GM23338 (cell line): Measurements from ENCODE around the gene CTRB2. TPM values are rescaled to one million over a fixed set of nuclear protein-coding genes. Genes with fewer than 3 reads are reported as not detected.

Experiments
- ATAC-seq: fragments of 200-7000 bp; cut with Tn5 transposase; 3 replicates; pipeline ENCODE4 v1.9.1; 2020
- DNase-seq: peaks from one replicate; pipeline ENCODE4 v3.0.0-alpha.2; 2015; ENCODE audit warnings: low spot score
- H2AFZ ChIP-seq: fragments of 200-600 bp; sonication (generic); 2 replicates; pipeline ENCODE4 v1.8.0; 2016; ENCODE audit warnings: antibody characterized with exemption, mild to moderate bottlenecking, moderate library complexity
- H3F3A ChIP-seq: fragments of 200-600 bp; sonication (generic); replicated peaks from 2 replicates; pipeline ENCODE4 v1.8.0; 2017; ENCODE audit warnings: antibody characterized with exemption, mixed run types, low read depth
- H3K27ac ChIP-seq: fragments of 200-600 bp; sonication (generic); 2 replicates; pipeline ENCODE4 v1.6.1; 2016; ENCODE audit warnings: low read depth
- H3K27me3 ChIP-seq: fragments of 200-600 bp; sonication (generic); 2 replicates; pipeline ENCODE4 v1.8.0; 2016; ENCODE audit warnings: mild to moderate bottlenecking, mixed run types, moderate library complexity; ENCODE audit not compliant: insufficient read depth
- H3K36me3 ChIP-seq: fragments of 200-600 bp; sonication (generic); 2 replicates; pipeline ENCODE4 v1.8.0; 2016; ENCODE audit warnings: mild to moderate bottlenecking; ENCODE audit not compliant: insufficient read depth
- H3K4me1 ChIP-seq: fragments of 200-600 bp; sonication (generic); 2 replicates; pipeline ENCODE4 v1.8.0; 2016; ENCODE audit warnings: mild to moderate bottlenecking, moderate library complexity; ENCODE audit not compliant: insufficient read depth
- H3K4me2 ChIP-seq: fragments of 200-600 bp; sonication (generic); 2 replicates; pipeline ENCODE4 v1.7.1; 2017; ENCODE audit warnings: mixed run types
- H3K4me3 ChIP-seq: fragments of 200-600 bp; sonication (generic); 2 replicates; pipeline ENCODE4 v1.6.1; 2016; ENCODE audit warnings: mixed run types
- H3K79me2 ChIP-seq: fragments of 200-600 bp; sonication (generic); replicated peaks from 2 replicates; pipeline ENCODE4 v1.8.0; 2017; ENCODE audit warnings: mild to moderate bottlenecking; ENCODE audit not compliant: insufficient read depth
- H3K9me2 ChIP-seq: fragments of 200-600 bp; sonication (generic); 2 replicates; pipeline ENCODE4 v1.8.0; 2017; ENCODE audit not compliant: insufficient read depth
- H4K20me1 ChIP-seq: fragments of 200-600 bp; sonication (generic); replicated peaks from 2 replicates; pipeline ENCODE4 v1.8.0; 2017; ENCODE audit warnings: mild to moderate bottlenecking; ENCODE audit not compliant: insufficient read depth
- H3K27ac Mint-ChIP-seq: 2 replicates; pipeline ENCODE4 v1.8.0; 2020; ENCODE audit warnings: inconsistent platforms, mild to moderate bottlenecking, moderate library complexity, mixed read lengths
- H3K27me3 Mint-ChIP-seq: 3 replicates; pipeline ENCODE4 v1.8.0; 2022; ENCODE audit warnings: low read depth, mild to moderate bottlenecking, moderate library complexity, mixed read lengths, inconsistent platforms; ENCODE audit not compliant: insufficient read depth, poor library complexity
- H3K36me3 Mint-ChIP-seq: 3 replicates; pipeline ENCODE4 v1.8.0; 2021; ENCODE audit warnings: low read depth, mild to moderate bottlenecking, inconsistent platforms, moderate library complexity, mixed read lengths
- H3K4me1 Mint-ChIP-seq: 3 replicates; pipeline ENCODE4 v1.8.0; 2020; ENCODE audit warnings: mild to moderate bottlenecking, inconsistent platforms, mixed read lengths
- H3K4me3 Mint-ChIP-seq: 3 replicates; pipeline ENCODE4 v1.8.0; 2021; ENCODE audit warnings: moderate library complexity, mild to moderate bottlenecking, inconsistent platforms, mixed read lengths
- H3K9me3 Mint-ChIP-seq: 3 replicates; pipeline ENCODE4 v1.8.0; 2020; ENCODE audit warnings: moderate library complexity, mild to moderate bottlenecking, inconsistent platforms, mixed read lengths
- CREB1 ChIP-seq: fragments of 250-450 bp; sonication (Bioruptor Pico); IDR thresholded peaks from 2 replicates; pipeline ENCODE4 v1.5.0; 2020; ENCODE audit warnings: low read depth, mild to moderate bottlenecking, moderate library complexity
- CTCF ChIP-seq, 2 experiments: fragments of 200-600 bp in 1 of 2; sonication (generic) in 1 of 2; conservative IDR thresholded peaks; 2 replicates each; pipeline versions ENCODE4 v1.5.1 to v1.6.1; 2016 to 2017; ENCODE audit warnings: antibody characterized with exemption in 2 of 2, low read depth in 2 of 2, mild to moderate bottlenecking in 2 of 2, moderate library complexity in 1 of 2
- EZH2 ChIP-seq: fragments of 200-600 bp; sonication (generic); IDR thresholded peaks from one replicate; pipeline ENCODE4 v1.8.0; 2017; ENCODE audit warnings: antibody characterized with exemption, mild to moderate bottlenecking, low read depth; ENCODE audit not compliant: unreplicated experiment
- EZH2phosphoT487 ChIP-seq: fragments of 200-600 bp; sonication (generic); IDR thresholded peaks from one replicate; pipeline ENCODE4 v1.8.1; 2018; ENCODE audit warnings: antibody characterized with exemption; ENCODE audit not compliant: unreplicated experiment
- JUNB ChIP-seq: IDR thresholded peaks from one replicate; pipeline ENCODE4 v1.6.1; 2016; ENCODE audit warnings: antibody characterized with exemption; ENCODE audit not compliant: unreplicated experiment
- NANOG ChIP-seq: IDR thresholded peaks from 2 replicates; pipeline ENCODE4 v1.6.1; 2016; ENCODE audit warnings: antibody characterized with exemption, borderline replicate concordance
- STAT1 ChIP-seq: IDR thresholded peaks from one replicate; pipeline ENCODE4 v1.6.1; 2016; ENCODE audit warnings: antibody characterized with exemption; ENCODE audit not compliant: unreplicated experiment
- ZNF331 ChIP-seq: fragments of 250-450 bp; sonication (Bioruptor Pico); IDR thresholded peaks from 2 replicates; pipeline ENCODE4 v1.5.0; 2020; ENCODE audit warnings: low read depth, mild to moderate bottlenecking, moderate library complexity
- ZNF462 ChIP-seq: fragments of 250-450 bp; sonication (Bioruptor Pico); IDR thresholded peaks from 2 replicates; pipeline ENCODE4 v1.5.0; 2020; ENCODE audit warnings: mild to moderate bottlenecking, moderate library complexity
- polyA plus RNA-seq: library from polyadenylated mRNA; unstranded; fragments of >200 nt; fragmentation: Nextera tagmentation; extraction: Ambion mirVana; gene quantifications from 2 replicates; pipeline ENCODE4 v1.2.1, GENCODE V29; 2016
- total RNA-seq: library from RNA; depleted of rRNA; stranded (reverse); fragments of >200 nt; shearing (Covaris generic); gene quantifications from 2 replicates; pipeline ENCODE4 v1.2.3, GENCODE V29; 2014
- TF ChIP-seq, protein P1 (sequence below): IDR thresholded peaks from one replicate; pipeline ENCODE4 v1.6.1; 2018; ENCODE audit warnings: antibody characterized with exemption; ENCODE audit not compliant: unreplicated experiment

CTRB2 gene
- total and polyA plus RNA-seq, 2 experiments from 2014 or later = not detected

- Histone ChIP-seq H3K9me2 (no peaks in the 10 kb centered on the region), H3F3A (peaks cover 36% of the 10 kb centered on the region), H3K27me3 (no peaks in the 10 kb centered on the region), H4K20me1 (peaks cover 14% of the 10 kb centered on the region; the same call in 1 of the 2 replicates), H3K4me3 (no peak overlapping the region), H3K4me1 (no peaks in the 10 kb centered on the region), H2AFZ (no peak overlapping the region), H3K27ac (peak overlapping the region; percentile 36; the same call in 1 of the 2 replicates), H3K4me2 (no peak overlapping the region), H3K36me3 (peaks cover 30% of the 10 kb centered on the region; the same call in 1 of the 2 replicates), H3K79me2 (peaks cover 13% of the 10 kb centered on the region)
- TF ChIP-seq, protein P1, sequence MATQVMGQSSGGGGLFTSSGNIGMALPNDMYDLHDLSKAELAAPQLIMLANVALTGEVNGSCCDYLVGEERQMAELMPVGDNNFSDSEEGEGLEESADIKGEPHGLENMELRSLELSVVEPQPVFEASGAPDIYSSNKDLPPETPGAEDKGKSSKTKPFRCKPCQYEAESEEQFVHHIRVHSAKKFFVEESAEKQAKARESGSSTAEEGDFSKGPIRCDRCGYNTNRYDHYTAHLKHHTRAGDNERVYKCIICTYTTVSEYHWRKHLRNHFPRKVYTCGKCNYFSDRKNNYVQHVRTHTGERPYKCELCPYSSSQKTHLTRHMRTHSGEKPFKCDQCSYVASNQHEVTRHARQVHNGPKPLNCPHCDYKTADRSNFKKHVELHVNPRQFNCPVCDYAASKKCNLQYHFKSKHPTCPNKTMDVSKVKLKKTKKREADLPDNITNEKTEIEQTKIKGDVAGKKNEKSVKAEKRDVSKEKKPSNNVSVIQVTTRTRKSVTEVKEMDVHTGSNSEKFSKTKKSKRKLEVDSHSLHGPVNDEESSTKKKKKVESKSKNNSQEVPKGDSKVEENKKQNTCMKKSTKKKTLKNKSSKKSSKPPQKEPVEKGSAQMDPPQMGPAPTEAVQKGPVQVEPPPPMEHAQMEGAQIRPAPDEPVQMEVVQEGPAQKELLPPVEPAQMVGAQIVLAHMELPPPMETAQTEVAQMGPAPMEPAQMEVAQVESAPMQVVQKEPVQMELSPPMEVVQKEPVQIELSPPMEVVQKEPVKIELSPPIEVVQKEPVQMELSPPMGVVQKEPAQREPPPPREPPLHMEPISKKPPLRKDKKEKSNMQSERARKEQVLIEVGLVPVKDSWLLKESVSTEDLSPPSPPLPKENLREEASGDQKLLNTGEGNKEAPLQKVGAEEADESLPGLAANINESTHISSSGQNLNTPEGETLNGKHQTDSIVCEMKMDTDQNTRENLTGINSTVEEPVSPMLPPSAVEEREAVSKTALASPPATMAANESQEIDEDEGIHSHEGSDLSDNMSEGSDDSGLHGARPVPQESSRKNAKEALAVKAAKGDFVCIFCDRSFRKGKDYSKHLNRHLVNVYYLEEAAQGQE = no peak
- TF ChIP-seq ZNF331 (no peak), EZH2phosphoT487 (no peak), JUNB (no peak), CTCF (conservative IDR thresholded peaks at IDR 0.05; ENCODE audit: low read depth in 2 of 2) (no peak)
- Mint-ChIP-seq H3K27me3 (peaks cover 28% of the 10 kb centered on the region), H3K4me1 (peaks cover 7% of the 10 kb centered on the region), H3K36me3 (peaks cover 71% of the 10 kb centered on the region), H3K4me3 (no peak overlapping the region), H3K9me3 (no peaks in the 10 kb centered on the region), H3K27ac (no peak overlapping the region; the same call in 1 of the 2 replicates)
- ATAC-seq (no peak), DNase-seq (no peak)
These were observed 24.6 kb upstream of the CTRB2 start for GRCh38 chr16:75231570-75231969.

- no peaks in the 10 kb centered on the region for H3K4me1 ChIP-seq
- no peak overlapping the region for H3K4me2 ChIP-seq
- Mint-ChIP-seq H3K4me3 (no peak overlapping the region), H3K27ac (no peak overlapping the region), H3K36me3 (peaks cover 61% of the 10 kb centered on the region), H3K9me3 (no peaks in the 10 kb centered on the region), H3K4me1 (peaks cover 8% of the 10 kb centered on the region), H3K27me3 (peaks cover 26% of the 10 kb centered on the region)
- peaks cover 30% of the 10 kb centered on the region; the same call in 1 of the 2 replicates for H3K36me3 ChIP-seq
- peaks cover 14% of the 10 kb centered on the region; the same call in 1 of the 2 replicates for H4K20me1 ChIP-seq
- H3F3A ChIP-seq = peaks cover 36% of the 10 kb centered on the region
- no peak overlapping the region for H3K4me3 ChIP-seq
- no peaks in the 10 kb centered on the region for H3K9me2 ChIP-seq
- no peak for DNase-seq
- H2AFZ ChIP-seq = no peak overlapping the region
- no peak for ATAC-seq
- H3K27me3 ChIP-seq = no peaks in the 10 kb centered on the region
- peaks cover 12% of the 10 kb centered on the region; the same call in 1 of the 2 replicates for H3K79me2 ChIP-seq
- no peak overlapping the region; the same call in 1 of the 2 replicates for H3K27ac ChIP-seq
- TF ChIP-seq NANOG = no peak
- TF ChIP-seq CREB1 (CRISPR knock-in tag) = no peak
- TF ChIP-seq EZH2phosphoT487 = no peak
- no peak for TF ChIP-seq STAT1
- no peak for TF ChIP-seq EZH2
- TF ChIP-seq ZNF462 (CRISPR knock-in tag) = no peak
These were observed 23.6 kb upstream of the CTRB2 start for GRCh38 chr16:75230471-75231110.
